ENCODE data around the gene PAK4.

- TF ChIP-seq, protein P1, sequence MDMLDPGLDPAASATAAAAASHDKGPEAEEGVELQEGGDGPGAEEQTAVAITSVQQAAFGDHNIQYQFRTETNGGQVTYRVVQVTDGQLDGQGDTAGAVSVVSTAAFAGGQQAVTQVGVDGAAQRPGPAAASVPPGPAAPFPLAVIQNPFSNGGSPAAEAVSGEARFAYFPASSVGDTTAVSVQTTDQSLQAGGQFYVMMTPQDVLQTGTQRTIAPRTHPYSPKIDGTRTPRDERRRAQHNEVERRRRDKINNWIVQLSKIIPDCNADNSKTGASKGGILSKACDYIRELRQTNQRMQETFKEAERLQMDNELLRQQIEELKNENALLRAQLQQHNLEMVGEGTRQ (IDR thresholded peaks at IDR 0.05; ENCODE audit: borderline replicate concordance, low read depth, low read length) = no peak
- TF ChIP-seq POLR2A (IDR thresholded peaks at IDR 0.05; ENCODE audit: low read depth, low read length) (no peak), DPF2 (IDR thresholded peaks at IDR 0.05) (no peak), CTCF (IDR thresholded peaks at IDR 0.05 in 2 of 3, conservative IDR thresholded peaks at IDR 0.05 in 1 of 3; ENCODE audit: control insufficient read depth in 2 of 3, extremely low read depth in 1 of 3, insufficient read depth in 1 of 3, low read depth in 3 of 3, low read length in 3 of 3) (no peak), BRCA1 (IDR thresholded peaks at IDR 0.05; ENCODE audit: low read depth, low read length) (no peak), SMC3 (IDR thresholded peaks at IDR 0.05; ENCODE audit: borderline replicate concordance, low read length) (no peak)
- TF ChIP-seq, protein P2, sequence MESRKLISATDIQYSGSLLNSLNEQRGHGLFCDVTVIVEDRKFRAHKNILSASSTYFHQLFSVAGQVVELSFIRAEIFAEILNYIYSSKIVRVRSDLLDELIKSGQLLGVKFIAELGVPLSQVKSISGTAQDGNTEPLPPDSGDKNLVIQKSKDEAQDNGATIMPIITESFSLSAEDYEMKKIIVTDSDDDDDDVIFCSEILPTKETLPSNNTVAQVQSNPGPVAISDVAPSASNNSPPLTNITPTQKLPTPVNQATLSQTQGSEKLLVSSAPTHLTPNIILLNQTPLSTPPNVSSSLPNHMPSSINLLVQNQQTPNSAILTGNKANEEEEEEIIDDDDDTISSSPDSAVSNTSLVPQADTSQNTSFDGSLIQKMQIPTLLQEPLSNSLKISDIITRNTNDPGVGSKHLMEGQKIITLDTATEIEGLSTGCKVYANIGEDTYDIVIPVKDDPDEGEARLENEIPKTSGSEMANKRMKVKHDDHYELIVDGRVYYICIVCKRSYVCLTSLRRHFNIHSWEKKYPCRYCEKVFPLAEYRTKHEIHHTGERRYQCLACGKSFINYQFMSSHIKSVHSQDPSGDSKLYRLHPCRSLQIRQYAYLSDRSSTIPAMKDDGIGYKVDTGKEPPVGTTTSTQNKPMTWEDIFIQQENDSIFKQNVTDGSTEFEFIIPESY (IDR thresholded peaks at IDR 0.05) = no peak
Measured at GRCh38 chr19:39083983-39084731, 41.4 kb upstream of the PAK4 start, which contains the start of gene ACP7.
